Parathyroid adenoma (tissue), 2 donors: ENCODE measurements around the gene ZFR2.

Source experiments
- H2AFZ ChIP-seq: fragments of 300-600 bp; sonication (generic); one replicate; pipeline ENCODE4 v1.7.0; 2017; ENCODE audit warnings: antibody characterized with exemption, mild to moderate bottlenecking
- H3K27ac ChIP-seq: fragments of 300-600 bp; sonication (generic); one replicate; pipeline ENCODE4 v1.7.0; 2017
- H3K27me3 ChIP-seq: fragments of 300-600 bp; sonication (generic); one replicate; pipeline ENCODE4 v1.7.0; 2017; ENCODE audit warnings: low read length; ENCODE audit not compliant: control insufficient read depth, insufficient read depth
- H3K36me3 ChIP-seq: fragments of 300-600 bp; sonication (generic); one replicate; pipeline ENCODE4 v1.7.0; 2017; ENCODE audit warnings: low read length; ENCODE audit not compliant: control insufficient read depth, insufficient read depth
- H3K4me1 ChIP-seq: fragments of 300-600 bp; sonication (generic); one replicate; pipeline ENCODE4 v1.7.0; 2017; ENCODE audit warnings: control low read depth
- H3K4me2 ChIP-seq: fragments of 300-600 bp; sonication (generic); one replicate; pipeline ENCODE4 v1.7.0; 2017; ENCODE audit warnings: low read length
- H3K4me3 ChIP-seq: fragments of 300-600 bp; sonication (generic); one replicate; pipeline ENCODE4 v1.7.0; 2017; ENCODE audit warnings: low read depth, low read length
- H3K79me2 ChIP-seq: fragments of 300-600 bp; sonication (generic); one replicate; pipeline ENCODE4 v1.7.0; 2017; ENCODE audit warnings: control low read depth
- H3K9ac ChIP-seq: fragments of 300-600 bp; sonication (generic); one replicate; pipeline ENCODE4 v1.7.0; 2017; ENCODE audit warnings: mild to moderate bottlenecking
- H3K9me3 ChIP-seq: fragments of 300-600 bp; sonication (generic); one replicate; pipeline ENCODE4 v1.7.0; 2017; ENCODE audit warnings: low read length; ENCODE audit not compliant: control insufficient read depth
- TF ChIP-seq, protein P1 (sequence below): fragments of 300-600 bp; sonication (generic); IDR thresholded peaks from one replicate; pipeline ENCODE4 v1.7.0; 2017; ENCODE audit warnings: antibody characterized with exemption, mild to moderate bottlenecking
- donor health status: primary hyperparathyroidism.

ZFR2 gene

DNA sequence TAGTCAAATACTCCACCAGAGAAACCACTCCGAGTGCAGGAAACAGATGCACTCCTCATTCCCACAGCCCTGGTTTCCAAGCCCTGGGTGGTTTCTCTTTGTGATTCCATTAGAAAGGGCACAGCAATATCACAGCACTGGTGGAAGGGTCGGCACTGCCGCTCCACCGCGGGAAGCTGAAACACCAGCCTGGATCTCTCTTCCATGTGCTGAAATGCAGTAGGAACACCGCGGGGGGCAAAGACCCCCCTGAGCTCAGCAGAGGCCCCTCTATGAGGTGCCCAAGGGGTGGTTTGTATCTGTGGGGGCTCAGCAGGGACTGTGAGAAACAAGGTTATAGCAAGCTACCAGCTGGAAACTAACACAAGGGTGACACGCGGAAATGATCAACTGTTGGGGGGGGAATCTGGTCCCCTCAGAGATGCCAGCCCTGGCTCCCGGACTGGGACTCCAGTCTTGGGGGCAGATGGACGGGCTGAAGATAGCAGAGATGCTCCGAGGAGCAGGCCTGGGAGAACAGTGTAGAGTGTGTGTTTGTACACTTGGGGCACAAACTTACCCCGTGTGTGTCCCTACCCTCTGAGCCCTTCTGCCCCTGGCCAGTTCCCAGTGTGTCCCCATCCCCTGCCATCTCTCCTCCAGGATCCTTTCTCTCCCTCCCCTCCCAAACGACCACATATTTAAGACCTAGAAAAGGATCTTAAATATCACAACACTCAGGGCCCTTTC is 1.8 kb downstream of the ZFR2 start:
- TF ChIP-seq, protein P1, sequence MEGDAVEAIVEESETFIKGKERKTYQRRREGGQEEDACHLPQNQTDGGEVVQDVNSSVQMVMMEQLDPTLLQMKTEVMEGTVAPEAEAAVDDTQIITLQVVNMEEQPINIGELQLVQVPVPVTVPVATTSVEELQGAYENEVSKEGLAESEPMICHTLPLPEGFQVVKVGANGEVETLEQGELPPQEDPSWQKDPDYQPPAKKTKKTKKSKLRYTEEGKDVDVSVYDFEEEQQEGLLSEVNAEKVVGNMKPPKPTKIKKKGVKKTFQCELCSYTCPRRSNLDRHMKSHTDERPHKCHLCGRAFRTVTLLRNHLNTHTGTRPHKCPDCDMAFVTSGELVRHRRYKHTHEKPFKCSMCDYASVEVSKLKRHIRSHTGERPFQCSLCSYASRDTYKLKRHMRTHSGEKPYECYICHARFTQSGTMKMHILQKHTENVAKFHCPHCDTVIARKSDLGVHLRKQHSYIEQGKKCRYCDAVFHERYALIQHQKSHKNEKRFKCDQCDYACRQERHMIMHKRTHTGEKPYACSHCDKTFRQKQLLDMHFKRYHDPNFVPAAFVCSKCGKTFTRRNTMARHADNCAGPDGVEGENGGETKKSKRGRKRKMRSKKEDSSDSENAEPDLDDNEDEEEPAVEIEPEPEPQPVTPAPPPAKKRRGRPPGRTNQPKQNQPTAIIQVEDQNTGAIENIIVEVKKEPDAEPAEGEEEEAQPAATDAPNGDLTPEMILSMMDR = no peak
- Histone ChIP-seq H3K79me2 (no peaks in the 10 kb centered on the region), H3K36me3 (no peaks in the 10 kb centered on the region), H3K4me1 (no peaks in the 10 kb centered on the region), H3K4me2 (no peak overlapping the region), H3K9me3 (no peaks in the 10 kb centered on the region), H3K27ac (no peak overlapping the region), H3K4me3 (no peak overlapping the region), H2AFZ (no peak overlapping the region), H3K27me3 (no peaks in the 10 kb centered on the region), H3K9ac (no peak overlapping the region)

DNA sequence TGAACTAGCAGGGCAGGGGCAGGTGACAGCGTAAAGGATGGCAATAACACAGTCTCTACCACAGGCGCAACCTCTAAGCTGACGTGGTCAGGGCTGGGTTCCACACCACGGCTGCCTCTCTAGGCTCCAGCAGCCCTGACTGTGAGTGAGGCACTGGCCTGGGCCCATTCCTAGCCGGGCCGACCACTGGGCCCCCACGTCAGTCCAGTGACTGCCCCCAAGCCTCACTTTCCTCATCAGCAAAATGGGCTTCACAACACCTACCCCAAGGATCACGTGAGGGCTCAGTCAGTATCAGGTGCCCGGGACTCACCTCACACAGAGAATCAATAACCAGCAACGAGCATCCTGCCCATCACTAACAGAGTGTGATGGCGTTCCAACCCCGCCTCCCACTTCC is 5.2 kb downstream of the ZFR2 start:
- Histone ChIP-seq H3K9me3 (no peaks in the 10 kb centered on the region), H3K79me2 (no peaks in the 10 kb centered on the region)

DNA sequence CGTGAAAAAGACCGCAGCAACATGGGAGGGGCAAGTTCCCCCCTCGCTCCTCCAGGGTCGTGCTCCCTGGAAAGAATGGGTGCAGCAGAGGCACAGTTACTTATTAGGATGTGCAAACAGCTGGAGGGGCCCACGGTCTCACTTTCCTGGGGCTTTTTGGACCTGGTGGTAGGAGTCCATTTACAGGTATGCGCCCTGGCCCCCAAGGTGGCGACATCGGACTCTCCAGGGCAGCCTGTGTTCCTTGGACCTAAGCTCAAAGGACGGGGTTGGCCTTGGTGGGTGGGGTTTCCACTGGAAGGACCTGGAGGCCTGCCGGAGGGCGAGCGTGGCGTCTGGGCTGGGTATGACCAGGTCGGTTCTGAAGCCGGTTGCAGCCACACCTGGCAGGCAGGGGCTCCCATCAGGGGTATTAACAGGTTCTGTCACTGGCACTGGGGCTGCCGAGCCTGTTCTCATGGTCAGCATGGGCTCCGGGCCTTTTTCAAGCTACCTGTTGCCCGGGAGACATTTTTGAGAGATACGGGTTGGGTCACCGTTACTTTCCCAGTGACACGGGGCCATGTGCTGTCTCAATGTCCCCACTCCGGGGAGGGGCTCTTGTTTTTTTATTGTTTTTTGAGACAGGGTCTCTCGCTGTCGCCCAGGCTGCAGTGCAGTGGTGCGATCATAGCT is 5.9 kb downstream of the ZFR2 start:
- Histone ChIP-seq H3K36me3 (no peaks in the 10 kb centered on the region), H3K4me1 (no peaks in the 10 kb centered on the region), H3K9me3 (no peaks in the 10 kb centered on the region), H2AFZ (no peak overlapping the region), H3K4me3 (no peak overlapping the region), H3K4me2 (no peak overlapping the region), H3K79me2 (no peaks in the 10 kb centered on the region), H3K27ac (no peak overlapping the region), H3K9ac (no peak overlapping the region), H3K27me3 (no peaks in the 10 kb centered on the region)
- TF ChIP-seq, protein P1 = no peak

More for the DNA sequence above, 5.2 kb downstream of the ZFR2 start:
- H3K9ac ChIP-seq = no peak overlapping the region
- no peak overlapping the region for H2AFZ ChIP-seq
- H3K4me3 ChIP-seq = no peak overlapping the region
- no peak overlapping the region for H3K27ac ChIP-seq
- TF ChIP-seq, protein P1 = no peak
- no peaks in the 10 kb centered on the region for H3K27me3 ChIP-seq
- H3K4me2 ChIP-seq = no peak overlapping the region
- no peaks in the 10 kb centered on the region for H3K4me1 ChIP-seq
- no peaks in the 10 kb centered on the region for H3K36me3 ChIP-seq

DNA sequence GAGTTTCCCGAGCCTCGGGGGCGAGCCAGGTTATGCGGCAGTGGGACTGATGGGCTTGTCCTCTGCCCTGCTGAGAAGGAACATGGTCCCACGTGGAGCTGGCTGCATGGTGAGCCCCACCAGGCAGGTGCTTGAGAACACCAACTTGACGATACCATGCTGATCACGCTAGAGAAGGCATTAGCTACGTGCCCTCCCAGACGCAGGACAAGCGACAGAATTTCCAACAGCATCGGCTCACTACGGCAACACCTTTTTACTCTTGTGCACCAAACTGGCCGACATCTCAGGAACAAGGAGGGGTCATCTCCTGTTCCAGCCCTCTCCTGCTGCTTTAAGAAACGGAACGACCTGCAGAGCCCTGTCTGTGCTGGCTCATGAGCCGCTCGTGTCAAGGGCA is 8.3 kb downstream of the ZFR2 start:
- H3K9ac ChIP-seq = no peak overlapping the region
- no peaks in the 10 kb centered on the region for H3K4me1 ChIP-seq
- no peaks in the 10 kb centered on the region for H3K9me3 ChIP-seq
- no peaks in the 10 kb centered on the region for H3K36me3 ChIP-seq
- no peak overlapping the region for H2AFZ ChIP-seq
- H3K4me3 ChIP-seq = no peak overlapping the region
- H3K79me2 ChIP-seq = no peaks in the 10 kb centered on the region
- H3K27me3 ChIP-seq = no peaks in the 10 kb centered on the region
- H3K27ac ChIP-seq = no peak overlapping the region
- TF ChIP-seq, protein P1 = no peak
- no peak overlapping the region for H3K4me2 ChIP-seq
